IPS-11a (cell line): ENCODE measurements around the gene CNIH2.
"Not testable (repeated sequence)": the region's sequence is repeated elsewhere in the genome, so short reads cannot be mapped to it uniquely, and the experiment has no call there.

Experiments
- H3K4me3 ChIP-seq: one replicate; pipeline ENCODE4 v1.5.1; 2013; ENCODE audit warnings: low read depth, low read length, control low read depth

CNIH2 gene

DNA sequence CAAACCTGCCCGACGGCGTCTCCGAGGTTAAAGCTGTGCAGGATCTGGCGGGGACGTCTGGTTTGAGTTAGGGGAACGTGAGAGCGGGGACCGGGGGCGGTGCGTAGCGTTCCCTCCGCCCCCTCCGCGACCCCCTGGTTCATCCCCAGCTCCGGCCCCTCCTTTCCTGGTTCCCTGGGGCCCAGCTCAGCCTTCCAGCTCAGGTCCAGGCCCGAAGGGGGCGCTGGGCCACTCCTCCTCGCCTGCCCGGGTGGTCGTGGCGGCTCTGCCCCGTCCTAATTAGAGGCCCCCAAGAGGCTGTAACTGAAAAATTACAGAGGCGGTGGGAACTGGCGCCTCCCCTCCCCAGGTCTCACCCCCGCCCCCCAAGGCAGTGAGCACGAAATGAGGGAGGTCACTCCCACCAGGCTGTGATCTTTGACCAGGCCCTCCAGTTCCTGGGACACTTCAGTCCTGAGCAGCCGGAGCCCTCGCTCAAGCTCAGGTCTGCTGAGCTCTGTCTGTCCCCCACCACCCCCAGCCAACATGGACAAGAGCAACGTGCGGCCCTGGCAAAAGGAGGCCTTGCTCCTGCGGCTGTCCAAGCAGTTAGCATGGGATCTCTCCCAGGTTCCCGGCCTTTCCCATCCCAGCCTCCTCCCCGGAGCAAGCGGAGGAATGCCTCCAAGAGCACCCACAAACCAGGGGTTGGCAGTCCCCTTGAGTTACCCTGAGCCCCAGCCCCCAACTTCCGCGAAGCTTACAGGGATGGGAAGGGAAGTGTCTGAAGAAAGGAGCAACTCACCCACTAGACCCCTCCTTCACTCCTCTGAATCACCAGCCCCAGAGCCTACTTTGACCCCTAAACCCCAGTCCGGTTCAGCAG lies 35.6 kb downstream of the CNIH2 start:
- peak overlapping the region; percentile 39 for H3K4me3 ChIP-seq

DNA sequence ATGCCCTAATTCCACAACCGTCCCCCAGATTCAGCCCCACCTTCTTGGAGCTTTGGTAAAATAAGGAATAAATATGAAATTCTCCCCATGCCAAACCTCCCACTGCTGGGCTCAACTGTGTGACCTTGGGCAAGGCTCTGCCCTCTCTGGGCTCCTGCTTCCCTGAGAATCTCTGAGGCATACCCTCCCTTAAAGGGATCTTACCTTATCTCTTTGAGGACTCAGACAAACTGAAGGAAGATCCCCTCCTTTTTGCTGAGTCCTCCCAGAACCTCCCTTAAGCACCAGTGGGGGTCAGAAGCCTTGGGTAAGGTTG lies 36.2 kb downstream of the CNIH2 start:
- H3K4me3 ChIP-seq, result no peak overlapping the region

DNA sequence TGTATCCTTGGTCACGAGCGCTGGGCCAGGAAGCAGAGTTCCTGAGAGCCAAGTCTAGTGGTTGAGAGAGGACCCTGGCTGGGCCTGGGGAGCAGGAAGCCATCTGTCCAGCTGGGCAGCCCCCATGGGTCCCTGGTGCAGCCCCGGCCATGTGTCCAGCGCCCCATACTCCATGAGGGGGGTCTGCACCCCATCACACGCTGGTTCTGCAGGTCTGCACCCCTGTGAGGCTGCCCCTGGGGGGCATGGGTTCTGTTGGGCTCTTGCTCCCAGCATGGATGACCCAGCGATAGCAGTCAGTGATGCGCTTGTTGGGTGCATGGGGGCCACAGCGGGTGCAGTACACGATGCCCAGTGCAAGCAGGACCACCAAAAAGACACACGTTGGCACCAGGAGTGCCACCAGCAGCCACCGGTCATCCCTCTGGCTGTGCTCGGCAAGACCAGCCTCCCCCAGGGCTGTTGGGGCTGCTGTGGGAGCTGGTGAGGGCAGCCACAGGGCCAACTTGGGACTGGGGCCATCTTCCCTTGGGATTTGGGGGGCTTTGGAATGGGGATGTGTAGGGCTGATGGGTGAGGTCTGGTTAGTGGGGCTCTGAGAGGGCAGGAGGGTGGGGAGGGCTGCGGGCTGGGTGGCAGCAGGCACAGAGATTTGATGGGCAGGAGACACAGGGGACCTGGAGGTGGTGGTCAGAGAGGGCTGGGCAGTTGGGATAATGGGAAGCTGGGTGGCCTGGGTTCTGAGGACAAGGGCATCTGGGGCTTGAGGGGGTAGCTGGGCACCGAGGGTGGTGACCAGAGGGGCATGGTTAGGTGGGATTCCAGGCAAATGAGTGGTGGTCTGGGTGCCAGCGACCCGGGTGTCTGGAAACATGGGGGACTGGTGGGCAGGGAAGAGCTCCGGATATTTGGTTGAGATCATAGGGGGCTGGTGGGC lies 36.9 kb downstream of the CNIH2 start:
- H3K4me3 ChIP-seq, result no peak overlapping the region

DNA sequence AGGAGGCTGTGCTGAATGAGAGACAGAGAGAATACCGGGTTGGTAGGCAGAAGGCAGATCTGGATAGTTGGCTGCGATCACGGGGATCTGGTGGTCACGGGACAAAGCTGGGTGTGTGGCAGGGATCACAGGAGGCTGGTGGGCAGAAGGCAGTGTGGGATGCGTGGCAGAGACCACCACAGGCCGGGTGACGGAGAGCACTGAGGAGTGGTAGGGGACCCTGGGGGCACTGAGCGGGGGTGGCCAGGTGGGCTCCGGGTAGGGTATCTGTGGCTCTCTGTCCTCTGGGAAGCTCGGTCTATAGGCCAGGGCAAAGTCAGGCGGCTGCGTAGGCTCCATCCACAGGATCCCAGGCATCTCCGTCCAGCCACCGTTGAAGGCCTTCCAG lies 37.5 kb downstream of the CNIH2 start:
- no peak overlapping the region for H3K4me3 ChIP-seq

DNA sequence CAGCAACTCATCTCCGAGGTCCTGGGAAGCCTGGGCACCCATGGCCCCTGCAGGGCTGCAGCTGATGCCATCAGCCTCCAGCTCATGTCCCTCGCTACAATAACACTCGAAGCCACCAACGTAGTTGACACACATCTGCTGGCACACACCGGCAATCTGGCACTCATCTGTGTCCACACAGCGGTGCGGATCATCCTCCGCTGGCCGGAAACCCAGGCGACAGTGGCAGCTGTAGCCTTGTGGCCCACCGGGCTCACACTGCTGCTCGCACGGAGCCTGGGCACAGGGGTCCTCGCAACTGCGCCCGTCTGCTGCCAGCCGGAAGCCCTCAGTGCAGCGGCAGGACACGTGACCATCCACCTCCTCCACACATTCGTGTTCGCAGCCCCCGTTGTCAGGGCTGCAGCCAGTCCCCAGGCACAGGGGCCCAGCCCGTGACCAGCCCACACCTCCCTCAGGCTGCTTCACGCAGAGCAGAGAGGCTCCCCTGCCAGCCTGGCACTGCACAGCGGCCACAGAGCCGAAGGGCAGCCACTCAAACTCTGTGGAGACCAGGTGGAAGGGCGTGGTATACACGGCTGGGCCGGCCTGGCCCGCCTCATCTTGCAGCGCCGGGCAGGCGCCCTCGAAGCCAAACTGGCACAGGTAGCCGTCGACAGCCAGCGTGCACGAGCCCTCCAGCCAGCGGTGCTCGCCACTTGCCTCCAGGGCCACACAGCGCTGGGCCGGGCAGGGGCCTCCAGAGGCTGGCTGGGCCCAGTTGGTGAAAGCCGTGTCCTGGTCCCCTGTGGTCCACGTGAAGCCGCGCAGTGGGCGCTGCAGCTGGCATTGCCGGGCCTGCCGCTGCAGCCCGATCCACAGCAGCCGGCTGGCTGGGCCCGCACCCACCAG lies 38.2 kb downstream of the CNIH2 start:
- H3K4me3 ChIP-seq, result no peak overlapping the region

DNA sequence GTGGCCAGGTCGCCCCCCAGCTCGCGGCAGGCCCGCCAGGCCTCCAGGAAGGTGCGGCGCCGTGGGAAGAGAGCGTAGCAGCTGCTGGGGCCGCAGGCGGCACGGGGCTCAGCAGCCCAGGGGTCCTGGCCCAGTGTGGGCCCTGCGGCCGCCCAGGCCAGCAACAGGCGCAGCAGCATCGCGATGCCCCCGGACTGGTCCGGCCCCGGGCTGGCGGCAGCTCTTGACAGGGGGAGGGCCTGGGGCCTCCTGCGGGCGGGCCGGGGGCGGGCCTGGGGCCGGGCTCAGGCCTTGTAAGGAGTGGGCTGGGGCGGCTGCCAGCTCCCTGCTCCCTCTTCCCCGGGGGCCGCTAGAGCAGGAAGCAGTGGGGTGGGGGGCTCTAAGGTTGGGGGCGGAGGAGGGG lies 38.9 kb downstream of the CNIH2 start, which contains the start of gene CD248:
Gene CD248 (minus strand): TSS at position 196 of the 403 bp plus-strand sequence. CDS start 17 bp downstream, at position 179.
- no peak within 1 kb of the TSS for H3K4me3 ChIP-seq

DNA sequence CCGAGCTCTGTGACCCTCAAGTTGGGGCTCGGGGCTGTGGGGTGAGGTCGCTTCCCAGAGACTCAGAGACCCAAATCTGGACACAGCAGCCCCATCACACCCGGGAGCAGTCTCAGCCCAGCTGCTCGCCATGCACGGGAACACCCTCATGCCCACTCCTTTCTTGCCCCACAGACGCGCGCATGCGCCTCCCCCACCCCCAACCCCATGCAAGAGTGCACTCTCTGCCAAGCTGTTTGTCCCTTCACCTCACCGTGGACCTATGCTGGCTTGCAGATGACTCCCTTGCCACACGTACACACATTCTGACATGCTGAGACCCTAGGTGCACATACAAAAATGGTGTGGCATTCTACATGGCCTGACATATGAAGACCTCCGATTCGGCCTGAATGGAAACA lies 39.3 kb downstream of the CNIH2 start:
- H3K4me3 ChIP-seq, result no peak overlapping the region

DNA sequence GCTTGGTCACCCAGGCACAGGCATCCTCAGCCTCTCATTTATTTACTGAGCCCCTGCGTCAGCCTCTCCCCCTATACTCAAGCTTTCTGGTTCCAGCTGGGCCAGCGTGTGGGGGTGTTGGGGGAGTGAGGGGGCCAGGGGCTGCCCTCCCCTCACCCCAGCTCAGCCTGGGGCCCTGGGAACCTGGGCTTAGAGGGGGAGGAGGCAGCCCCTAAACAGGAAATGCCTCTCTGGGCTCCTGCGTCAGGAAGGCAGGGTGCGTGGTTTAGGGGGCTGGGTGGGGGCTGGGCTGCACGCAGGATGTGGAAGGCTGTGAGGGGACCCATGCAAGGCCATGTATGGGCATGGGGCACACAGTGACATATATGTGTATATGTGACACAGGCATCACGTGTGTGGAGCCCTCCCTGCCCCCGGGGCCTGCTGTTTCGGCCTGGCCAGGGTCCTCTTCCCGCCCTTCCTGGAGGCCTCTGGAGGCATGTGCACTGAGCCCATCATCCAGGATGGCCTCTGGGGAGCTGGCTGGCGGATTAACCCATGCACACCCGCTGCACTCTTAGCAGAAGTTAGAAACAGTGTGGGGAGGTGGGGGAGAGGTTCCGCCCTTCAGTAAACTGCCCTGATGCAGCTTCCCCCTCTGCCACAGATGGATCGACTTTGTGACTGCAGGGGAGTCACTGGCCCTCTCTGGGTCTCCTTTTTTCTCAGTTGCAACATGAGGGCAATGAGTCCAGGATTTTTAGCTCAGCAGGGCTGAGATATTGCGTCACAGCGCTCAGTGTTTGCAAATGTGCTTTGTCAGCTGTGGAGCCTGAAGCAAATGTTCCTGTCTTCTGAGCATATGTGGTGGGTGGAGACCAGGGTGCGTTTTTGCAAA lies 40.0 kb downstream of the CNIH2 start:
- H3K4me3 ChIP-seq, result no peak overlapping the region

DNA sequence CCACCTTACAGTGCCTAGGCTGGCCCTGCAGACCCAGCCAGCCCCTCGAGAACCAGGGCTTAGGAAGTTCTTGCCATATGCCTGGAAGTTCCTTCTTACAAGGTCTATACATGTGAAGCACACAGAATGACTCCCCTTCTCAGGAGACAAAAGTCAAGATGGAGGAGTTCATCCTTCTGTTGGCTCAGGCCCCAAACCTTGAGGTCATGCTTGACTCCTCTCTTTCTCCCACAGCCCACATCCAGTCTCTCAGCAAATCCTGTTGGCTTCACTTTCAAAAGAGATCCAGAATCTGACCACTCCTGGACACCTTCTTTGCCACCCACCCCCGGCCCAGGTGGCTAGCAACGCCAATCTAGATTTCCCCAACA lies 40.6 kb downstream of the CNIH2 start:
- H3K4me3 ChIP-seq, result no peak overlapping the region

DNA sequence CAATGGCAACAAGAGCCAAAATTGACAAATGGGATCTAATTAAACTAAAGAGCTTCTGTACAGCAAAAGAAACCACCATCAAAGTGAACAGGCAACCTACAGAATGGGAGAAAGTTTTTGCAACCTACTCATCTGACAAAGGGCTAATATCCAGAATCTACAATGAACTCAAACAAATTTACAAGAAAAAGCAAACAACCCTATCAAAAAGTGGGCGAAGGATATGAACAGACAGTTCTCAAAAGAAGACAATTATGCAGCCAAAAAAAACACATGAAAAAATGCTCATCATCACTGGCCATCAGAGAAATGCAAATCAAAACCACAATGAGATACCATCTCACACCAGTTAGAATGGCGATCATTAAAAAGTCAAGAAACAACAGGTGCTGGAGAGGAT lies 42.3 kb downstream of the CNIH2 start:
- H3K4me3 ChIP-seq, result not testable (repeated sequence)

DNA sequence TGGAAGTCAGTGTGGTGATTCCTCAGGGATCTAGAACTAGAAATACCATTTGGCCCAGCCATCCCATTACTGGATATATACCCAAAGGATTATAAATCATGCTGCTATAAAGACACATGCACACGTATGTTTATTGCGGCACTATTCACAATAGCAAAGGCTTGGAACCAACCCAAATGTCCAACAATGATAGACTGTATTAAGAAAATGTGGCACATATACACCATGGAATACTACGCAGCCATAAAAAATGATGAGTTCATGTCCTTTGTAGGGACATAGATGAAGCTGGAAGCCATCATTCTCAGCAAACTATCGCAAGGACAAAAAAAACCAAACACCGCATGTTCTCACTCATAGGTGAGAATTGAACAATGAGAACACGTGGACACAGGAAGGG lies 42.8 kb downstream of the CNIH2 start:
- not testable (repeated sequence) for H3K4me3 ChIP-seq

DNA sequence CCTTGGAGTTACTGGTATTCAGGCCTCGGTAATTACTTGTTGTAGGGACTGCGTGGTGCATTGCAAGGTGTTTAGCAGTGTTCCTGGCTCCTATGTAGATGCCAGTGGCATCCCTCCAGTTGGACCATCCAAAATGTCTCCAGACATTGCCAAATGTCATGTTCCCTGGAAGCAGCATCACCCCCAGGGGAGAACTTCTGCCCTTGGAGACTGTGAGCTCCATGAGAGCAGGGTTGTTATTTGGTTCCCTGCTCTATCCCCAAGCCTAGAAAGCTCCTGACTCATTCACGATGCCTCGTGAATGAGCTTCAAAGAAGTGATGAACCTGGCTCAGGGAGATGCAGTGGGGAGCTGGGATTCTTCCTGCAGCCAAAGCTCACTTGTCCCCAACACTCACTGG lies 43.6 kb downstream of the CNIH2 start:
- H3K4me3 ChIP-seq, result no peak overlapping the region

DNA sequence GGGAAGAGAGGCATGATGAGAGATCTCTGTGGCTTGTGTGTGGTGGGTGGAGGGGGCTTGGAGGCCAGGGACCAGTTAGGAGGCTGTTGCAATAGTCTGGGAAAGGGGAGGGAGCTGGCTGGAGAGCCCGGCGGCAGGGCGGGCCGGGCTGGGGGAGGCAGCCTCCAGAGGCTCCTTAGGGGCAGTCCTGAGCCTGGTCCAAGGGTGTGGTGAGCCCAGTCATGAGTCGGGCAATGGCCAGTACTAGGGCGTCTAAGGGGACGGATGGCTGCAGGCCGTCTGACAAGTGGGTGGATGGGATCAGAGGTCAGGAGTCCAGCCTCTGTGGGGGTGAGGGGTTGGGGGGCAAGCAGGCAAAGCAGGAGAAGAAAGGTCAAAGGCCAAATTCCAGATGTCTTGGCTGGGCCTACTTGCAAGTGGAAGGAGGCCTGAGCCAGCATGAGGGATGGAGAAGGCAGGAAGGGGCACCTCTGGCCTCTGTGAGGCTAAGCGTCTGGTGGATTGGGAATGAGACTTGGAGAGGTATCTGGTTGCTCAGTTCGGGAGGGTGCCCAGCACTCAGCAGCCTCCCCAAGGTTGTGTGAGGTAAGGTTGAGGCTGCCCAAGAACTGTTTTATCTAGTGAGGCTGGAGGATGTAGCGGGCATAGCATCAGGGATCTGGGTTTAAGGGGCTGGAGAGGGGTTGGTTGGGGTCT lies 44.9 kb downstream of the CNIH2 start:
- H3K4me3 ChIP-seq, result no peak overlapping the region

DNA sequence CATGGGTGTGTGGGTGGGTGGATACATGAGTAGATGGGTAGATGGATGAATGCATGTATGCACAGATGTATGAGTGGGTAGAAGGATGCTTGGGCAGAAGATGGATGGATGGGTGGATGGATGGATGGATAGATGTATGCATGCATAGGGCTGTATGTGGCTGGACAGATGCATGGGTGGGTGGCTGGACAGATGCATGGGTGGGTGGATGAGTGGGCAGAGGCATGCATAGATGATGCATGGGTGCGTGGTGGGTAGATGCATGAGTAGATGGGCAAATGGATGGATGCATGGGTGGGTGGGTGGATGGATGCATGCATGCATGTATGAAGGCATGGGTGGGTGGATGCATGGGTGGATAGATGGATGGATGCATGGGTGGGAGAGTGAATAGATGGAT lies 45.7 kb downstream of the CNIH2 start:
- no peak overlapping the region for H3K4me3 ChIP-seq

DNA sequence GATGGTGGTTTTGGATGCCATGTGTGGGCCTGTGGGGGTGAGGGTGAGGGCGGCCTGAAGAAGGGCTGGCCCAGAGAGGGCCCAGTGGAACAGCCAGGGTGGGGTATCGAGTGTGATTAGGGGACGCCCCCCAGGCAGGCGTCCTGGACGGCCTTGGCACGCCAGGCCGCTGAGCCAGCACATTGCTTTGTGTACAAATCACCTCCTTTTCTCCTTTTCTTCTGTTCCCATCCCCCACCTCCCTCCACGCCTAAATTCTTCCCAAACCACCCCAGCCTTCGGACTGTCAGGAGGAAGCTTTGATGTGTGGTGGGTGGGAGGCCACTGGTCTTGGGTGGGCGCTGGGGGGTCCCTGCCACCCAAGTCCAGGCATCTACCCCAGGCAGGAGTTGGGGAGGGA lies 46.7 kb downstream of the CNIH2 start:
- no peak overlapping the region for H3K4me3 ChIP-seq

DNA sequence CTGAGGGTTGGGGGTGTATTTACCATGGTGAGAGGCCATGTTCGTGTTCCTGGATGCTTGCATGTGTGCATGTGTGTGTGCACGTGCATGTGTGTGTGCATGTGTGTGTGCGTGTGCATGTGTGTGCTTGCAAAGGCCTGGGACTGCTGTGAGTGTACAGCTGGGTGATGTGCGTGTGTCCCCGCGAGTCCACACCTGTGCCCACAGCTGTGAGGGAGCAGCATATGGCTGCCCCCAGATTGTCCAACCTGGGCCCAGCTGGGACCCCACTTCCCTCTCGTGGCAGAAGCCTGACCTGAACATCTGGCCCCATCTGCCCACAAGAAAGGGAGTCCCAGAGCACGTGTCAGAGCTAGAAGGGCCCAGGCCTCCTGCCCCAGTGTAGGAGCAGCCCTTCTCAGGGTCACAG lies 47.3 kb downstream of the CNIH2 start:
- no peak overlapping the region for H3K4me3 ChIP-seq

DNA sequence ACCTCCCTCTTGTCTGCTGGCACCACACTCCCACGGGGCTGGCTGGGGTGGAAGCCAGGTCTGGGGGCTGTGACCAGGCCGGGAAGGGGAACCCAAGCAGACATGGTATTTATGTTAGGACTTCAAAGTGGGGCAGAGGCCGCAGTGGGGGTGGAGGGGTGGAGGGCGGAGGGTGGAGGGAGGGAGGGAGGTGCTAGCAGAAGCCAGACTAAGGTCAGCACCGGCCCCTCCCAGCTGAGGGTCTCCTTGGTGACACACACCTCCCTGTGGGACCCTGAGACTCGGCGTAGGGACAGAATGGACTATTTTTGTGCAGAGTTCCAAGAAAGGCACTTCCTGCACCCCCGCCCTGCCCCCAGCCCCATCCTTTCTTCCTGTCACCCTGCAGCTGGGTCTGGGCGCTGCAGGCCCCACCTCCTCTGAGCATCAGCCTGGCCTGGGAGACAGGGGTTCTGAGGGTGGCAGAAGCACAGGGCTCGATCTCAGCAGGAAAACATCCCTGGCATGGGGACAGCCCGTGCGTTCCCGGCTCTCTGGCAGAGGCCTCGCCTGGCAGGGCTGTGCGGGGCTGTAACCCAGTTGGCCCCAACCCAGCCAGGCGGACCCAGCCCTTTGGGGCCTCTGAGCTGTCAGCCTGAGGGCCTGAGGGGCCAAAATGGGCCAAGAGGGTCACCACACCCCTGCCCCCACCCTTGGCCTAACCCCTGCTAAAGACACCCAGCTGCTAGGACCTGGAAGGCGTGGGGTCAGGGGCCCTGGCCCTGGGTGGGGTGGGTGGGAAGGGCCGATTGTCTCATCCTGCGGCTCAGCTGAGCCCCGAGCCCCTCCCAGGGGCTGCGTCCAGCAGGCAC lies 48.5 kb downstream of the CNIH2 start:
- H3K4me3 ChIP-seq, result no peak overlapping the region

DNA sequence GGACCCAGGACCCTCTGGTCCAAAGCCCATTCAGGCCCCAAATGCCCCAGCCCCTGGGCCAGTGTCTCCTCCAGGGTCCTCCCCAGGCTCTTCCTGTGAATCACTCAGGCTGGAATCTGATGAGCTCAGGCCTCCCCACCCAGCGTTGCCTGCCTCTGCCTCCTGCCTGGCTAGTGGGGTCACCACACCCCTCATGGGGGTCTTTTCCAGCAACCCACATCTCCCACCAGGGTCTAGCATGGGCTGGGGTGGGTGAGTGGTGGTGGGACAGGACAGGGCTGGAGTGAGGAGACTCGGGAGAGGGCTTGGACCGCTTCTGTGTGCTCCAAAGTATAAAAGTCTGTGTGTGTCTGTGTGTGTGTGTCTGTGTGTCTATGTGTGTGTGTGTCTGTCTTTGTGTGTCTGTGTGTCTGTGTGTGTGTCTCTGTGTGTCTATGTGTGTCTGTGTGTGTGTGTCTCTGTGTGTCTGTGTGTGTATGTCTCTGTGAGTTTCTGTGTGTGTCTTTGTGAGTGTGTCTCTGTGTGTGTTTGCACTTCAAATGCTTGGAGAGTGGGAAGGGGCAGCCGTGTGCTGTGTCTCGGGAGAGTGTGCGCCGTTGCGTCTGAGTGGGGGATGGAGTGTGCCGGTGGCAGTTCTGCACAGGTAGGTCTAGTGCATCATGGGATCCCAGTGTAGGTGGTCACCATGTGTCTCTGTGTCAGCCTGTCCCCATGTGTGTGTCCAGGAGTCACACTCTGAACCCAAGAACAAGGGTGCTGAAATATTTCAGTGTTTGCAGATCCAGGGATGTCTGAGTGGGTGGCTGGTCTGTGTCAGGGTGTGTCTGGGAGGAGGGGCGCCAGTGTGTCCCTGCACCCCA lies 49.4 kb downstream of the CNIH2 start:
- H3K4me3 ChIP-seq, result no peak overlapping the region
